ENCODE measurements around the gene TMEM184C. TPM values are rescaled to one million over a fixed set of nuclear protein-coding genes. Genes with fewer than 3 reads are reported as not detected.
A peak's percentile ranks its signal among the peaks of the same experiment; 100 is the strongest.

Gene TMEM184C
- total and polyA plus RNA-seq, 2 donors (not counting 1 experiment from before 2014, with no cell fraction given), result 4.9 to 27.5 TPM

DNA sequence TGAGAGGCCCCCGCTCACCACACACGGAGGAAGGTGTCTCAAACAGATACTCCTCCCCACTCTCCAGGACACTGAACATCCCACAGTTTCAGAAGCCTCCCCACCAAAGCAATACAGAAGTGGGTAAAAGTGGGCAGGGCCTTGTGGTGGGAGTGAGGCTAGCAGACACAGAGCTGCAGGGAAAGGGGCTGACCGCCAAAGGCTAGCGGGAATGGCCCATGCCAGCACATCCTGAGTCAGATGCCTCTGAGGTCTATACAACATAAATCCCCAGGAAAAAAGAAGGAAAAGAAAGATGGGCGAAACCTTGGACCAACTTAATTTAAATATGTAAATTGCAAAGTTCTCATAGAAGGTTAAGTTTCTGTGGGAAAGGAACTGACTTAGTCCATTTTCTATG, 92.8 kb downstream of the TMEM184C start:
- DNase-seq (no peak), ATAC-seq (ENCODE audit: low read depth) (no peak)
- no peaks in the 10 kb centered on the region for H3K27me3 ChIP-seq (replicated peaks in 1 of 4; ENCODE audit: control extremely low read depth in 1 of 4, control insufficient read depth in 3 of 4, insufficient read depth in 4 of 4, low read length in 3 of 4)
- no peak overlapping the region for H3K9ac ChIP-seq (ENCODE audit: low read length)
- no peak for TF ChIP-seq EZH2 (IDR thresholded peaks at IDR 0.05; ENCODE audit: borderline replicate concordance, insufficient read depth, low read depth, low read length, poor library complexity, severe bottlenecking)
- TF ChIP-seq, protein P1, sequence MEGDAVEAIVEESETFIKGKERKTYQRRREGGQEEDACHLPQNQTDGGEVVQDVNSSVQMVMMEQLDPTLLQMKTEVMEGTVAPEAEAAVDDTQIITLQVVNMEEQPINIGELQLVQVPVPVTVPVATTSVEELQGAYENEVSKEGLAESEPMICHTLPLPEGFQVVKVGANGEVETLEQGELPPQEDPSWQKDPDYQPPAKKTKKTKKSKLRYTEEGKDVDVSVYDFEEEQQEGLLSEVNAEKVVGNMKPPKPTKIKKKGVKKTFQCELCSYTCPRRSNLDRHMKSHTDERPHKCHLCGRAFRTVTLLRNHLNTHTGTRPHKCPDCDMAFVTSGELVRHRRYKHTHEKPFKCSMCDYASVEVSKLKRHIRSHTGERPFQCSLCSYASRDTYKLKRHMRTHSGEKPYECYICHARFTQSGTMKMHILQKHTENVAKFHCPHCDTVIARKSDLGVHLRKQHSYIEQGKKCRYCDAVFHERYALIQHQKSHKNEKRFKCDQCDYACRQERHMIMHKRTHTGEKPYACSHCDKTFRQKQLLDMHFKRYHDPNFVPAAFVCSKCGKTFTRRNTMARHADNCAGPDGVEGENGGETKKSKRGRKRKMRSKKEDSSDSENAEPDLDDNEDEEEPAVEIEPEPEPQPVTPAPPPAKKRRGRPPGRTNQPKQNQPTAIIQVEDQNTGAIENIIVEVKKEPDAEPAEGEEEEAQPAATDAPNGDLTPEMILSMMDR (IDR thresholded peaks at IDR 0.05), result no peak
- H3K4me2 ChIP-seq (replicated peaks; ENCODE audit: low read depth, low read length, poor library complexity, severe bottlenecking), result no peak overlapping the region
- no peak overlapping the region for H3K27ac ChIP-seq (ENCODE audit: low read length in 2 of 2)
- Mint-ChIP-seq H3K9me3 (ENCODE audit: insufficient read depth) (no peaks in the 10 kb centered on the region), H3K4me1 (peaks cover 2% of the 10 kb centered on the region), H3K4me3 (no peak overlapping the region), H3K27me3 (peaks cover 3% of the 10 kb centered on the region), H3K27ac (no peak overlapping the region)
- no peak overlapping the region for H3K4me3 ChIP-seq (ENCODE audit: control extremely low read depth in 1 of 5, extremely low read depth in 1 of 5, insufficient read depth in 1 of 5, low read depth in 2 of 5, low read length in 4 of 5)
- H3K79me2 ChIP-seq (ENCODE audit: control insufficient read depth, insufficient read depth, low read length), result no peaks in the 10 kb centered on the region
- WGBS (ENCODE audit: insufficient coverage), result no CpG with 5 or more reads among the region's 5 CpGs
- intact Hi-C loops (cut with micrococcal nuclease), result no loop called here
- no peaks in the 10 kb centered on the region for H4K20me1 ChIP-seq (ENCODE audit: control insufficient read depth, insufficient read depth, low read length, poor library complexity, severe bottlenecking)
- peak overlapping the region; percentile 28 for H2AFZ ChIP-seq (ENCODE audit: insufficient read depth, low read depth, low read length, poor library complexity, severe bottlenecking)
- H3K4me1 ChIP-seq (ENCODE audit: control insufficient read depth in 2 of 2, insufficient read depth in 2 of 2, low read length in 2 of 2), result no peaks in the 10 kb centered on the region
- H3K36me3 ChIP-seq (replicated peaks in 1 of 2; ENCODE audit: control extremely low read depth in 1 of 2, control insufficient read depth in 1 of 2, extremely low read depth in 1 of 2, insufficient read depth in 2 of 2, low read length in 1 of 2), result no peaks in the 10 kb centered on the region
- H3K9me3 ChIP-seq (ENCODE audit: control extremely low read depth in 1 of 3, control insufficient read depth in 2 of 3, insufficient read depth in 1 of 3, low read length in 2 of 3), result no peaks in the 10 kb centered on the region
- POLR2A ChIA-PET, result no interaction called here
- CTCF ChIA-PET, result interaction anchor here (1.2 to 6.0 kb wide), 4 partner anchors 19 to 159 kb away, joined by 3 to 44 read pairs (median 4); partner anchors contain the start of gene PRMT9

DNA sequence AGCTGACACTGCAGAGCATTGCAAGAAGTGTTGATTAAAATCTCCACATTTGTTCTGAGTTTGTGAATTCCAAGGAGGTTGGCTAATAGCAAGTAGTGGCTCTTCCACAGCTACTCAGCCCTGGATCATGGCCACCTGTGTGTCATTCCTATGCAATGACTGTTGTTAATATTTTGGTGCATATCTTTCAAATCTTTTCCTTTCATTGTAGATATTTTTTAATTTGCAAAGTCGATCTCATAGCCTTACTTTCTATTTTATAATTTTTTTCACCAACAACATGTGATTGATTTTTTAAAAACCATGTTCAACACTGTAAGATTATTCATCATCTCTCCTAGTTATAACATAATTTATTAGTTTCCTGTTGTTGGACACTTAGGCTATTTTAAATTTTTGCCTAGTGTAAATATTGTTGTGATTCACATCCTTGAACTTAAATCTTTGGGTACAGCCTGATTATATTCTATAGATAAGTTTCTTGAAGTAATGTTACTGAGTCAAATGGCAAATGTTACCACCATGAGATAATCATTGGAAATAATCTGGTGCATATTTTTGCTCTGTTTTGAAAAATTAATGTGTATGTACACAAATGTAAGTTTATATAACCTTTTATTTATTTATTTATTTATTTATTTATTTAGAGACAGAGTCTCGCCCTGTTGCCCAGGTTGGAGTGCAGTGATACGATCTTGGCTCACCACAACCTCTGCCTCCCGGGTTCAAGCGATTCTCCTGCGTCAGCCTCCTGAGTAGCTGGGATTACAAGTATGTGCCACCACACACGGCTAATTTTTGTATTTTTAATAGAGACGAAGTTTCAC, 97.6 kb downstream of the TMEM184C start:
- CTCF ChIA-PET, result no interaction called here
- WGBS (ENCODE audit: insufficient coverage), result 100% methylated on average over 4 of the region's 8 CpGs
- DNase-seq, result no peak
- no peak overlapping the region for H3K27ac Mint-ChIP-seq
- Histone ChIP-seq H3K79me2 (ENCODE audit: control insufficient read depth, insufficient read depth, low read length) (no peaks in the 10 kb centered on the region), H2AFZ (ENCODE audit: insufficient read depth, low read depth, low read length, poor library complexity, severe bottlenecking) (no peak overlapping the region), H3K4me1 (ENCODE audit: control insufficient read depth in 2 of 2, insufficient read depth in 2 of 2, low read length in 2 of 2) (no peaks in the 10 kb centered on the region), H3K9me3 (ENCODE audit: control extremely low read depth in 1 of 3, control insufficient read depth in 2 of 3, insufficient read depth in 1 of 3, low read length in 2 of 3) (no peaks in the 10 kb centered on the region), H3K36me3 (replicated peaks in 1 of 2; ENCODE audit: control extremely low read depth in 1 of 2, control insufficient read depth in 1 of 2, extremely low read depth in 1 of 2, insufficient read depth in 2 of 2, low read length in 1 of 2) (no peaks in the 10 kb centered on the region), H3K4me3 (ENCODE audit: control extremely low read depth in 1 of 5, extremely low read depth in 1 of 5, insufficient read depth in 1 of 5, low read depth in 2 of 5, low read length in 4 of 5) (no peak overlapping the region), H3K4me2 (replicated peaks; ENCODE audit: low read depth, low read length, poor library complexity, severe bottlenecking) (no peak overlapping the region), H3K9ac (ENCODE audit: low read length) (no peak overlapping the region), H3K27me3 (replicated peaks in 1 of 4; ENCODE audit: control extremely low read depth in 1 of 4, control insufficient read depth in 3 of 4, insufficient read depth in 4 of 4, low read length in 3 of 4) (peaks cover 0 to 4% (median 0%) of the 10 kb centered on the region in 4 experiments), H3K27ac (ENCODE audit: low read length in 2 of 2) (no peak overlapping the region), H4K20me1 (ENCODE audit: control insufficient read depth, insufficient read depth, low read length, poor library complexity, severe bottlenecking) (no peaks in the 10 kb centered on the region)
- H3K4me1 Mint-ChIP-seq, result no peaks in the 10 kb centered on the region
- H3K9me3 Mint-ChIP-seq (ENCODE audit: insufficient read depth), result no peaks in the 10 kb centered on the region
- intact Hi-C loops (cut with micrococcal nuclease), result no loop called here
- POLR2A ChIA-PET, result no interaction called here
- no peak for TF ChIP-seq EZH2 (IDR thresholded peaks at IDR 0.05; ENCODE audit: borderline replicate concordance, insufficient read depth, low read depth, low read length, poor library complexity, severe bottlenecking)
- TF ChIP-seq, protein P1 (IDR thresholded peaks at IDR 0.05), result no peak
- no peak for ATAC-seq (ENCODE audit: low read depth)
- peaks cover 17% of the 10 kb centered on the region for H3K27me3 Mint-ChIP-seq
- H3K4me3 Mint-ChIP-seq, result no peak overlapping the region

Measured in B cell (primary cell).